Ovary (tissue), 9 donors: ENCODE measurements around the gene LAIR1. TPM values are rescaled to one million over a fixed set of nuclear protein-coding genes. Genes with fewer than 3 reads are reported as not detected.

Source experiments
- DNase-seq, 5 donors: peaks; one replicate each; pipeline ENCODE4 v3.0.0-alpha.2; 2019 to 2020
- H3K27ac ChIP-seq, 2 donors: fragments of 200-600 bp; one replicate each; pipeline versions ENCODE4 v1.5.1 to v1.8.0; 2019 to 2022
- H3K27me3 ChIP-seq: fragments of 200-600 bp; one replicate; pipeline ENCODE4 v1.8.0; 2022
- H3K36me3 ChIP-seq: fragments of 200-600 bp; sonication (generic); one replicate; pipeline ENCODE4 v1.5.1; 2019
- H3K4me1 ChIP-seq: one replicate; pipeline ENCODE4 v1.8.1; 2013; ENCODE audit warnings: mild to moderate bottlenecking, moderate library complexity; ENCODE audit not compliant: insufficient read depth
- H3K4me3 ChIP-seq: fragments of 200-600 bp; sonication (generic); one replicate; pipeline ENCODE4 v1.5.1; 2017
- H3K9me3 ChIP-seq, 2 donors: fragments of 200-600 bp in 1 of 2; sonication (generic) in 1 of 2; one replicate each; pipeline versions ENCODE4 v1.5.1 to v1.8.1; 2013 to 2019; ENCODE audit warnings: mild to moderate bottlenecking in 1 of 2, moderate library complexity in 1 of 2
- EP300 ChIP-seq: sonication (generic); formaldehyde crosslinking; IDR thresholded peaks from one replicate; pipeline ENCODE4 v1.6.1; 2017; ENCODE audit warnings: antibody characterized with exemption
- POLR2A ChIP-seq: fragments of 450-650 bp; IDR thresholded peaks from one replicate; pipeline ENCODE4 v1.6.1; 2017; ENCODE audit warnings: antibody characterized with exemption, mild to moderate bottlenecking, moderate library complexity
- WGBS, 3 donors: extraction: QIAGEN DNeasy Blood & Tissue Kit in 1 of 3; methylation state at CpG; one replicate each; pipeline versions ENCODE4 v1.1.5 to v1.1.7; 2013 to 2017; 5-methylcytosine and 5-hydroxymethylcytosine counted together
- intact Hi-C, 4 donors: fragments of 100-400 bp; cut with DNase I; formaldehyde crosslinking; loops; one replicate each; pipeline versions ENCODE4 v1.11.0 to v1.15.1; 2022 to 2023
- polyA plus RNA-seq, 2 donors: library from polyadenylated mRNA; stranded (reverse); fragments of 200-250 nt in 1 of 2; fragments of 350-450 nt in 1 of 2; fragmentation: Illumina TruSeq in 1 of 2; extraction: RNeasy Lipid Tissue Mini Kit (QIAGEN cat#74804) in 1 of 2; gene quantifications; one replicate each; pipeline ENCODE4 v1.2.3, GENCODE V29; 2013 to 2014
- total RNA-seq, 7 donors: library from RNA; depleted of rRNA in 2 of 7; stranded (reverse); fragments of >200 nt in 2 of 7; fragmentation: NEBNext Ultra II Directional in 3 of 7; extraction: Animal tissue kit (Norgen Biotek cat#: 25700) in 3 of 7; gene quantifications; one replicate each; pipeline versions ENCODE4 v1.1.0 to v1.2.4, GENCODE V29; 2016 to 2023
- TF ChIP-seq, protein P1 (sequence below), 3 donors: fragments of 450-650 bp in 2 of 3; fragments of 200-600 bp in 1 of 3; IDR thresholded peaks; one replicate each; pipeline versions ENCODE4 v1.5.1 to v1.8.0; 2016 to 2022; ENCODE audit warnings: antibody characterized with exemption in 3 of 3, mild to moderate bottlenecking in 1 of 3
- donor health status: DM: no; HTN: no; CAD: no; lungs with moderate emphysema.
- donor health status: DM: no; HTN: no; CAD: no.
- donor health status: Bipolar disorder and iron deficiency.
- donor health status: DM: yes; HTN: yes; CAD: no.
- donor health status: DM: no; HTN: no; CAD: no.
- donor health status: DM: yes; HTN: yes; CAD: no.

Gene LAIR1
- total and polyA plus RNA-seq, 9 donors = 4.7 to 22.2 (median 6.9) TPM

DNA sequence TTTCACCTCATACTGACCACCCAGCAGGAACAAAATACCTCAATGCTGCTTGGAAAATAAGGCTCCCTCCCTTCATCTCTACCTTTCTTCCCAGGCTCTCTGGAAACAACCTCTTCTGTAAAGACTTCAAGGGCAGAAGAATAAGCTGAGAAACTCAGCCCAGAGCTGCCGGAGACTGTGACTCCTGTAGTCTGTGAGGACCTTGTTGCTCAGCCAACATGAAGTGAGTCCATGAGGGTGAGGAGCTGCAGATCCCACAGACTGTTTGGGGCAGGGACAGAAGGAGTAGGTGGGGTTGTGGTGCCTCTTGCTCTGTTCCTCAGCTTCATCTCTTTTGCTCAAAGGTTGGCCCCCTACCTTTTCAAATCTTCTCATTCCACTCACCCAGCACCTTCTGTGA lies 59.6 kb downstream of the LAIR1 start:
- no peaks in the 10 kb centered on the region for H3K4me1 ChIP-seq
- intact Hi-C loops = no loop called here
- no peak overlapping the region for H3K4me3 ChIP-seq
- no peaks in the 10 kb centered on the region for H3K36me3 ChIP-seq
- no peaks in the 10 kb centered on the region for H3K27me3 ChIP-seq
- TF ChIP-seq EP300 (no peak), POLR2A (no peak)
- TF ChIP-seq, protein P1, sequence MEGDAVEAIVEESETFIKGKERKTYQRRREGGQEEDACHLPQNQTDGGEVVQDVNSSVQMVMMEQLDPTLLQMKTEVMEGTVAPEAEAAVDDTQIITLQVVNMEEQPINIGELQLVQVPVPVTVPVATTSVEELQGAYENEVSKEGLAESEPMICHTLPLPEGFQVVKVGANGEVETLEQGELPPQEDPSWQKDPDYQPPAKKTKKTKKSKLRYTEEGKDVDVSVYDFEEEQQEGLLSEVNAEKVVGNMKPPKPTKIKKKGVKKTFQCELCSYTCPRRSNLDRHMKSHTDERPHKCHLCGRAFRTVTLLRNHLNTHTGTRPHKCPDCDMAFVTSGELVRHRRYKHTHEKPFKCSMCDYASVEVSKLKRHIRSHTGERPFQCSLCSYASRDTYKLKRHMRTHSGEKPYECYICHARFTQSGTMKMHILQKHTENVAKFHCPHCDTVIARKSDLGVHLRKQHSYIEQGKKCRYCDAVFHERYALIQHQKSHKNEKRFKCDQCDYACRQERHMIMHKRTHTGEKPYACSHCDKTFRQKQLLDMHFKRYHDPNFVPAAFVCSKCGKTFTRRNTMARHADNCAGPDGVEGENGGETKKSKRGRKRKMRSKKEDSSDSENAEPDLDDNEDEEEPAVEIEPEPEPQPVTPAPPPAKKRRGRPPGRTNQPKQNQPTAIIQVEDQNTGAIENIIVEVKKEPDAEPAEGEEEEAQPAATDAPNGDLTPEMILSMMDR (IDR thresholded peaks at IDR 0.05) = no peak
- H3K27ac ChIP-seq = no peak overlapping the region
- no peaks in the 10 kb centered on the region for H3K9me3 ChIP-seq
- WGBS, 3 donors = 73 to 83% (median 80%) methylated on average over 1 of the region's 1 CpG
- no peak for DNase-seq

DNA sequence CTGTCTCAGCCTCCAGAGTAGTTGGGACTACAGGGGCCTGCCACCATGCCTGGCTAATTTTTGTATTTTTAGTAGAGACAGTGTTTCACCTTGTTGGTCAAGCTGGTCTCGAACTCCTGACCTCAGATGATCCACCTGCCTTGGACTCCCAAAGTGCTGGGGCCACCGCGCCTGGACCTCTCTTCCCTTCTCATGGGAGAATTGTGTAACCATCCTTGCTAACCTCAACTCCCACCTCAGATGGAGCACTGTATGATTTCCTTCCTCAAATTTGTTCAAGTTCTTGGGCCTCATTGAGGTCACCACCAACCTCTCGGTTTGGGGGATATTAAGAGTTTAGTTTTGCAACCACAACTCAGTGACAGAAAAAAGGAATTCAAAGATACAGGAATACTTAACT lies 62.5 kb downstream of the LAIR1 start:
- no peaks in the 10 kb centered on the region for H3K9me3 ChIP-seq
- H3K36me3 ChIP-seq = no peaks in the 10 kb centered on the region
- H3K27ac ChIP-seq = no peak overlapping the region
- H3K4me3 ChIP-seq = no peak overlapping the region
- DNase-seq = no peak
- no peaks in the 10 kb centered on the region for H3K27me3 ChIP-seq
- H3K4me1 ChIP-seq = no peaks in the 10 kb centered on the region
- no peak for TF ChIP-seq EP300
- no peak for TF ChIP-seq POLR2A
- TF ChIP-seq, protein P1 (IDR thresholded peaks at IDR 0.05) = no peak
- 63 to 80% (median 66%) methylated on average over 4 of the region's 4 CpGs for WGBS, 3 donors
- intact Hi-C loops = no loop called here

Other genes with a start within 250 kb of the LAIR1 start
- 10 to 100 TPM in 6 of 7 donors, 1 to 10 TPM in 1; 7.6 to 18.3 (median 12.8) TPM for gene TFPT, start 249.3 kb downstream of the LAIR1 start, total RNA-seq
- 10 to 100 TPM in 1 of 2 donors, 1 to 10 TPM in 1; 2.4 to 14.1 TPM for gene TFPT, start 249.3 kb downstream of the LAIR1 start, polyA plus RNA-seq
- gene PRPF31, start 249.2 kb downstream of the LAIR1 start, total RNA-seq = 10 to 100 TPM; 30.0 to 59.5 (median 48.8) TPM
- 10 to 100 TPM; 51.1 to 62.2 TPM for gene PRPF31, start 249.2 kb downstream of the LAIR1 start, polyA plus RNA-seq
- 10 to 100 TPM; 14.4 to 44.8 (median 41.6) TPM for gene CNOT3, start 227.2 kb downstream of the LAIR1 start, total RNA-seq
- 10 to 100 TPM; 30.9 to 65.6 TPM for gene CNOT3, start 227.2 kb downstream of the LAIR1 start, polyA plus RNA-seq
- gene LENG1, start 205.2 kb downstream of the LAIR1 start, total RNA-seq = 10 to 100 TPM in 1 of 7 donors, 1 to 10 TPM in 6; 6.4 to 11.1 (median 8.5) TPM
- gene LENG1, start 205.2 kb downstream of the LAIR1 start, polyA plus RNA-seq = 10 to 100 TPM in 1 of 2 donors, 1 to 10 TPM in 1; 5.2 to 14.0 TPM
- 100 to 1,000 TPM in 1 of 7 donors, 10 to 100 TPM in 1, 1 to 10 TPM in 3, under 1 TPM in 2; 0.45 to 103 (median 6.5) TPM for gene TMC4, start 191.8 kb downstream of the LAIR1 start, total RNA-seq
- under 1 TPM; 0.79 to 0.87 TPM for gene TMC4, start 191.8 kb downstream of the LAIR1 start, polyA plus RNA-seq
- gene MBOAT7, start 175.4 kb downstream of the LAIR1 start, total RNA-seq = 100 to 1,000 TPM in 1 of 7 donors, 10 to 100 TPM in 6; 41.8 to 105 (median 56.8) TPM
- 10 to 100 TPM; 41.0 to 51.3 TPM for gene MBOAT7, start 175.4 kb downstream of the LAIR1 start, polyA plus RNA-seq
- gene TSEN34, start 173.6 kb downstream of the LAIR1 start, total RNA-seq = 10 to 100 TPM; 47.3 to 98.8 (median 56.2) TPM
- 10 to 100 TPM; 12.5 to 71.9 TPM for gene TSEN34, start 173.6 kb downstream of the LAIR1 start, polyA plus RNA-seq
- gene RPS9, start 164.1 kb downstream of the LAIR1 start, total RNA-seq = 1,000 to 10,000 TPM; 2,142 to 5,150 (median 2,841) TPM
- 1,000 to 10,000 TPM in 1 of 2 donors, 100 to 1,000 TPM in 1; 386 to 6,488 TPM for gene RPS9, start 164.1 kb downstream of the LAIR1 start, polyA plus RNA-seq
- 1 to 10 TPM in 6 of 7 donors, under 1 TPM in 1; 0.31 to 5.5 (median 2.5) TPM for gene LILRB3, start 141.9 kb downstream of the LAIR1 start, total RNA-seq
- 1 to 10 TPM; 1.7 to 4.9 TPM for gene LILRB3, start 141.9 kb downstream of the LAIR1 start, polyA plus RNA-seq
- 1 to 10 TPM in 6 of 7 donors, under 1 TPM in 1; 0.69 to 2.7 (median 1.2) TPM for gene LILRA6, start 122.1 kb downstream of the LAIR1 start, total RNA-seq
- 1 to 10 TPM in 1 of 2 donors, under 1 TPM in 1; 0.61 to 1.7 TPM for gene LILRA6, start 122.1 kb downstream of the LAIR1 start, polyA plus RNA-seq
- 1 to 10 TPM; 2.0 to 9.1 (median 3.1) TPM for gene LILRB5, start 107.7 kb downstream of the LAIR1 start, total RNA-seq
- gene LILRB5, start 107.7 kb downstream of the LAIR1 start, polyA plus RNA-seq = 10 to 100 TPM in 1 of 2 donors, 1 to 10 TPM in 1; 1.8 to 10.6 TPM
- 10 to 100 TPM in 1 of 7 donors, 1 to 10 TPM in 5, under 1 TPM in 1; 0.24 to 15.1 (median 2.1) TPM for gene LILRB2, start 83.8 kb downstream of the LAIR1 start, total RNA-seq
- 1 to 10 TPM; 1.3 to 2.6 TPM for gene LILRB2, start 83.8 kb downstream of the LAIR1 start, polyA plus RNA-seq
- 1 to 10 TPM in 2 of 7 donors, under 1 TPM in 4, not detected in 1; 0.33 to 4.6 (median 0.62) TPM for gene LILRA5, start 51.8 kb downstream of the LAIR1 start, total RNA-seq
- 1 to 10 TPM in 1 of 2 donors, under 1 TPM in 1; 0.91 to 1.0 TPM for gene LILRA5, start 51.8 kb downstream of the LAIR1 start, polyA plus RNA-seq
- gene LILRA4, start 25.8 kb downstream of the LAIR1 start, total RNA-seq = under 1 TPM in 2 of 7 donors, not detected in 5; 0.17 to 0.67 TPM
- under 1 TPM in 1 of 2 donors, not detected in 1; 0.33 TPM for gene LILRA4, start 25.8 kb downstream of the LAIR1 start, polyA plus RNA-seq
- gene TTYH1, start 50.5 kb upstream of the LAIR1 start, total RNA-seq = 10 to 100 TPM in 1 of 7 donors, 1 to 10 TPM in 5, under 1 TPM in 1; 0.95 to 34.2 (median 7.5) TPM
- 1 to 10 TPM in 1 of 2 donors, under 1 TPM in 1; 0.25 to 1.3 TPM for gene TTYH1, start 50.5 kb upstream of the LAIR1 start, polyA plus RNA-seq
- gene LENG8, start 84.3 kb upstream of the LAIR1 start, total RNA-seq = 100 to 1,000 TPM; 105 to 207 (median 156) TPM
- 100 to 1,000 TPM in 1 of 2 donors, 10 to 100 TPM in 1; 29.9 to 122 TPM for gene LENG8, start 84.3 kb upstream of the LAIR1 start, polyA plus RNA-seq
- gene LENG9, start 98.8 kb upstream of the LAIR1 start, total RNA-seq = 1 to 10 TPM; 2.7 to 8.3 (median 5.5) TPM
- 1 to 10 TPM in 1 of 2 donors, under 1 TPM in 1; 0.70 to 3.0 TPM for gene LENG9, start 98.8 kb upstream of the LAIR1 start, polyA plus RNA-seq
- gene CDC42EP5, start 108.4 kb upstream of the LAIR1 start, total RNA-seq = 10 to 100 TPM in 6 of 7 donors, 1 to 10 TPM in 1; 7.8 to 31.0 (median 18.8) TPM
- 10 to 100 TPM in 1 of 2 donors, under 1 TPM in 1; 0.55 to 13.2 TPM for gene CDC42EP5, start 108.4 kb upstream of the LAIR1 start, polyA plus RNA-seq
- gene LAIR2, start 137.9 kb upstream of the LAIR1 start, total RNA-seq = not detected
- not detected for gene LAIR2, start 137.9 kb upstream of the LAIR1 start, polyA plus RNA-seq
- gene LILRA2, start 208.9 kb upstream of the LAIR1 start, total RNA-seq = 1 to 10 TPM in 4 of 7 donors, under 1 TPM in 3; 0.60 to 5.5 (median 1.4) TPM
- gene LILRA2, start 208.9 kb upstream of the LAIR1 start, polyA plus RNA-seq = 1 to 10 TPM in 1 of 2 donors, under 1 TPM in 1; 0.56 to 3.7 TPM
- 1 to 10 TPM in 1 of 7 donors, under 1 TPM in 6; 0.23 to 3.1 (median 0.36) TPM for gene LILRA1, start 228.7 kb upstream of the LAIR1 start, total RNA-seq
- 1 to 10 TPM in 1 of 2 donors, under 1 TPM in 1; 0.15 to 1.7 TPM for gene LILRA1, start 228.7 kb upstream of the LAIR1 start, polyA plus RNA-seq